NCI-H510A treated with DMSO at 0.1 percent for 48 hours (cell line): ENCODE results near the gene NCR2.

Experiments
- DNase-seq: peaks from one replicate; lab custom pipeline; 2025; lab: John Stamatoyannopoulos, UW

Gene NCR2

DNA sequence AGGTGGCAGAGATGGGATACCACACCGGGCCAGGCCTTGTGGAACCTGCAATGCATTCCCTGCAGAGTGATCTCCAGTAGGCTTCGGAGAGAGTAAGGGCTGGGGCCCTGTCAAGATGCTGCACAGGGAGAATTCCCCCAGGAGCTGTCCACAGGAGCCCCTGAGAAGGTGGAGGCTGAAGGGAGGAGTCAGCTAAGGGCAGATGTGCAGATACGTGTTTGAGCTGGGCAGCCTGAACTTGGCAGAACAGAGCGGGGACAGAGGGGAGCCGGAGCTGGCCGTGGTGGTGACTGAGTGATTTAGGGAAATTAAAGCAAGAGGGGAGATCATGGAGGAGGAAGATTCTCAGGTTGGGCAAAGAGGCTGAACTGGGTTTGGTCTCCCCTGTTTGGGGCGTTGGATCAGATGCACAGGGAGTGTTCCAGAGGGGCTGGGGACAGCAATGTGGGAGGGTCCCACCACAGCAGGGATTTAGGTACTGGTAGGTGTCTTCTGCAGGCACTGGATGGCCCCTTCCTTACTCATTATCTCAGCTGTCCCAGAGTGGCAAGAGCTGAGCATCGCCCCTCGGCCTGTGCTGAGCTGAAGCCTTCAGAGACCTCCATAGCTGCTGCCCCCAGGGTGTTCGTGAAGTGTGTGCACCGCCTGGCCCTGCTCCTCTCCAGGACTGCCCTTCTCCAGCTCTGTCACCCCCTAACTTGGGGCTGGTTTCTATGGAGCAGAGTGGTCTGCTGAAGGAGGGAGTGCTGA is 3.8 kb upstream of the NCR2 start:
- DNase-seq = no peak

- DNase-seq = no peak
Observed at GRCh38 chr6:41332241-41332640, 3.2 kb upstream of the NCR2 start.

GRCh38 chr6:41332842-41333736 is 2.3 kb upstream of the NCR2 start:
- no peak for DNase-seq

GRCh38 chr6:41334482-41335040 is 847 bp upstream of the NCR2 start:
- peak; percentile 36 for DNase-seq

DNA sequence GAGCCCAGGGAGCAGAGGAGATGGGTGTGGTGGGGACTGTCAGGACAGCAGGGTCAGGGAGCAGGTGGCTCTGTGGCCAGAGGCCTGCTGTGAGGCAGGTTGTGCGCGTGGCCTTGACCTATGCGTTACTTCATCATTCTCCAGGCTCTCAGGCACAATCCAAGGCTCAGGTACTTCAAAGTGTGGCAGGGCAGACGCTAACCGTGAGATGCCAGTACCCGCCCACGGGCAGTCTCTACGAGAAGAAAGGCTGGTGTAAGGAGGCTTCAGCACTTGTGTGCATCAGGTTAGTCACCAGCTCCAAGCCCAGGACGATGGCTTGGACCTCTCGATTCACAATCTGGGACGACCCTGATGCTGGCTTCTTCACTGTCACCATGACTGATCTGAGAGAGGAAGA is 535 bp downstream of the NCR2 start:
- no peak for DNase-seq

- no peak for DNase-seq
Observed at GRCh38 chr6:41336824-41337223, 1.4 kb downstream of the NCR2 start.

DNA sequence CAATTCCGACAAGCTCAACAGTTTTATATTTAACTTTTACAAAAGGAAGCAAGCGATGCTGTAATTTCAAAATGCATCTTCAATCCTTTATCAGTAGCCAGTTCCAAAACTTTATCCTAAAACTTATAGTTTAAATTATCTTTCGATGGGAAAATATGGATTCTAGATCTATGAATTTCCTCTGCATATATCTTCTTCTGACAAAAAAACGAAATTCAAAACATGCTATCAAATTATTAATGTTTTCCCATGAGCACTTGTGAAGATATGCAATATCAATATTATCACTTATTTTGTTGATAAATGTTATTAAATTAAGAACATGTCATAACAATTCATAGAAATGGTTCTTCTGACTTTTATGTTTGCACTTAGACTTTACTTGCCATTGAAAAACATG is 2.3 kb downstream of the NCR2 start:
- DNase-seq = no peak

DNA sequence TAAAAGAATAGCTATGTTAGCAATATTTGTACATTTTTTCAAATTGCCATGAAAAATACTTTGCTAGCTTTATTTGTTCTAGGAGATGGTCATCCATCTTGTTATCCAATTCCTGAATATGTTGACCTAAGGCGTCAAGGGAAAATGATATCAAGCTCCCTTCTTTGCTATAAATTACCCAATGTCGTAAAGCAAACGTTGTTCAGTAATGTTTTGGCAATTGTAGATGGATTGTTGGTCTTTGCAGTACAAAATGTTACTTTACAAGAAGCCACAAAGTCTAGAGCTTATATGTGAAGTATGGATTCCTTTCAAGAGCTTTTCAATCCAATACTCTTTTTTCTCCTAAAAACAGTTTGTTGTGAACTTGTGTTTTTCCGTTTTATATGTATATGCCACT is 3.3 kb downstream of the NCR2 start:
- DNase-seq = no peak

DNA sequence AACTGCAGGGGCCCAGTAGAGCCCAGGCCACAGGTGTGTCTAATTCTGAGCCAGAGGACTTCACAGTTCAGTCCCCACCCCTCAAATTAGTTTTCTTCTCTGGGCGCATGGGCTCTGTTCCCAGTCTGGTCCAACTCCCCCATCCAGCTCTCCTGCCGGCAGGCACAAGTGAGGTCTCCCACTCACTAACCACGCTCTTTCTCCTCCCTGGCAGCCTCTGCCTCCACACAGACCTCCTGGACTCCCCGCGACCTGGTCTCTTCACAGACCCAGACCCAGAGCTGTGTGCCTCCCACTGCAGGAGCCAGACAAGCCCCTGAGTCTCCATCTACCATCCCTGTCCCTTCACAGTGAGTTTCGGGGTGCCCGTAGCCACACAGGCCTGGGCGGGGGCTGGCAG is 6.2 kb downstream of the NCR2 start:
- no peak for DNase-seq

GRCh38 chr6:41342241-41342640 is 6.8 kb downstream of the NCR2 start:
- DNase-seq = no peak

- no peak for DNase-seq
Observed at GRCh38 chr6:41343641-41344187, 8.3 kb downstream of the NCR2 start.

GRCh38 chr6:41344876-41345275 is 9.5 kb downstream of the NCR2 start:
- no peak for DNase-seq

DNA sequence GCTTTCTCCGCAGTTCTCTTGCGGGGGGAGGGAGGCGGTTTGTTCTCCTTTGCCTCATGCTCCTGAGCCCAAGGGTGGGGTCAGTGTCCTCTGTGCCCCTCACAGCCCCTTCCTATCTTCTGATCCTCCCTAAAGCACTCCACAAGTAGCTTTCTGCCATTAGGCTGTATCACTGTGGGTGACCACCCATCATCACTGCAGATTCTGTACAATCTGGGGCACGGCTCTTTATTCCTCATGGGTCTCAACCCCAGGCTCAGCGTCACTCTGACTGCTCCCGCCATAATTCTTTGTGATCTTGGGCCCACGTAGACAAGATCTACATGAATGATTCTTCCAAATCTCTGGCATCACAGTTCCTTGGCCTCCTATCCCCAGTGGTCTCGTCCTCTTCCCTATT is 10.5 kb downstream of the NCR2 start:
- DNase-seq = no peak

- DNase-seq = no peak
Observed at GRCh38 chr6:41346441-41346840, 11.0 kb downstream of the NCR2 start.

DNA sequence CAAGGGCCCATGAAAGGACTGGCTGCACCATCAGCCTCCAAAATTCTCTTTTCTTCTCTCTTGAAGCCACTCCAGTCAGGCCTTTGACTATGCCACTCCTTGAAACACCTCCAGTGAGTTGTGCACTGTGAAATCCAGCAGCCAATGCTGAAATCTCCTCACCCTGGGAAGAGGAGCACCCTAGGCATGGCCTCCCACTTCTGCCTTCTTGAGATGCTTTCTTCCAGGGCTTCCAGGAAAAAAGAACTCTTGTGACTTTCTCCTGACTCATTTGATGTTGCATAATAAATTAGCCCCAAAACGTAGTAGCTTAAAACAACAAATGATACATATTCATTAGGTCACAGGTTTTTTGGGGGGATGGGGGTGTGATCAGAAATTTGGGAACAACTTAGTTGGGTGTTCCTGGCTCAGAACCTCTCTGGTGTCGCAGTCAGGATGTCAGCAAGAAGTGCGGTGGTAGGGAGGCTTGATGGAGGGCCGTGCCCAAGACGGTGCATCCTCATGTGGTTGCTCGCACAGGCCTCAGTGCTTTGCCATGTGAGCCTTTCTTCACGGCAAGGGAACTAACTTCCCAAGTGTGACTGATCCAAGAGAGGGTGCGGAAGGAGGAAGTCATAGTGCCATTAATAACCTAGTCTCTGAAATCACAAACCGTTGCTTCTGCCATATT is 12.1 kb downstream of the NCR2 start:
- no peak for DNase-seq

DNA sequence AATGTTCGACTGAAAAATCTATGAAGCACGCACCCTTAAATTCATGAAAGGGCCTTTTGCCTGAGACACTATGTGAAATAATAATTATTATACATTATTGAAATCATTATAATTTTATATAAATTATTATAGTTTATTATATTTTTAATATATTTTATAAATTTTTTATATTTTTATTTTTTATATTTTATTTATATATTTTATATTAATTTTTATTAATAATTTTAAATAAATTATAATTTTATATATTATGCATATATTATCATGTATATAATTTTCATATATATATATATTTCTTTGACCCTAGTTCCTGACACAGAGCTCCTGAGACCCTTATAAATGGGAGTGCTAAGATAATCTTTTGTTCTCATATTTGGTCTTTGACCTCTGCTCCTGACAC is 13.5 kb downstream of the NCR2 start:
- DNase-seq = no peak

GRCh38 chr6:41352396-41352795 is 17.0 kb downstream of the NCR2 start:
- no peak for DNase-seq

- no peak for DNase-seq
Observed at GRCh38 chr6:41352907-41353306, 17.5 kb downstream of the NCR2 start.

DNA sequence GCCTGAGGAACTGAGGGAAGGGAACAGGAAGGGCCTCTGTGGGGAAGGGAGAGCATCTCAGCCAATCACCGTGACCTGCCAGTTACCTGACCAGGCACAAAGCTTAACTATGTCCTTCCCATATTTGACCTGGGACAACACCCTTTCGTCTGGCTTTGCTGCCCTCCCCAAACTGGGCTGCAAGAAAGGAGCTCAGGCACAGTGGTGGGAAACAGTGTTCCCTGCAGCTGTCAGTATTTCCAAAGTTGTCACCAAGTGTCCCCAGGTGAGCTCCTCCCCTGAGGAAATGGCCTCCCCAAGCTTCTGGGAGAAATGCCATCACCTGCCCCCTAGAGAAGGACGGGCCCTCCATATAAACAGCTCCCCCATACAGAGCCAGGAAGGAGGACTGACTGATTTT is 17.9 kb downstream of the NCR2 start:
- DNase-seq = no peak

- DNase-seq = no peak
Observed at GRCh38 chr6:41355952-41356351, 20.5 kb downstream of the NCR2 start.

- DNase-seq = no peak
Observed at GRCh38 chr6:41356825-41357224, 21.4 kb downstream of the NCR2 start.

- DNase-seq = no peak
Observed at GRCh38 chr6:41358503-41358902, 23.1 kb downstream of the NCR2 start.
